Gastrocnemius medialis (tissue), 4 donors: ENCODE data around the gene MACROD2. TPM values are rescaled to one million over a fixed set of nuclear protein-coding genes. Genes with fewer than 3 reads are reported as not detected.

ENCODE experiments used
- ATAC-seq, 2 donors: fragments of 150-250 bp; one replicate each; pipeline ENCODE4 v1.9.1; 2016
- DNase-seq, 2 donors: peaks; one replicate each; pipeline ENCODE4 v3.0.0-alpha.2; 2019
- H3K27ac ChIP-seq, 4 donors: fragments of 200-600 bp; sonication (generic); 1 replicate in 1 of 4; 2 replicates in 3 of 4; pipeline ENCODE4 v1.5.1; 2016 to 2018; ENCODE audit warnings: mild to moderate bottlenecking in 2 of 4, moderate library complexity in 1 of 4
- H3K27me3 ChIP-seq, 3 donors: fragments of 200-600 bp; sonication (generic) in 2 of 3; 1 replicate in 1 of 3; 2 replicates in 2 of 3; pipeline versions ENCODE4 v1.5.1 to v1.6.0; 2016 to 2019; ENCODE audit warnings: mild to moderate bottlenecking in 1 of 3, moderate library complexity in 1 of 3
- H3K36me3 ChIP-seq, 2 donors: fragments of 200-600 bp; sonication (generic) in 1 of 2; one replicate each; pipeline ENCODE4 v1.5.1; 2017 to 2018
- H3K4me1 ChIP-seq, 2 donors: fragments of 200-600 bp; sonication (generic) in 1 of 2; one replicate each; pipeline ENCODE4 v1.5.1; 2016 to 2017; ENCODE audit warnings: mild to moderate bottlenecking in 2 of 2
- H3K4me3 ChIP-seq, 4 donors: fragments of 200-600 bp; sonication (generic) in 3 of 4; 1 replicate in 1 of 4; 2 replicates in 3 of 4; pipeline ENCODE4 v1.5.1; 2016 to 2019; ENCODE audit warnings: mild to moderate bottlenecking in 2 of 4
- H3K9me3 ChIP-seq, 3 donors: fragments of 200-600 bp; sonication (generic) in 2 of 3; 1 replicate in 1 of 3; 2 replicates in 2 of 3; pipeline ENCODE4 v1.5.1; 2016 to 2019
- POLR2A ChIP-seq, 2 donors: fragments of 450-650 bp; IDR thresholded peaks; one replicate each; pipeline ENCODE4 v1.6.1; 2017; ENCODE audit warnings: antibody characterized with exemption in 2 of 2, mild to moderate bottlenecking in 2 of 2, moderate library complexity in 2 of 2
- in situ Hi-C, 4 donors: fragments of 200-750 bp; cut with MboI; loops; one replicate each; pipeline versions ENCODE4 v1.15.0 to v1.8.0; 2017; ENCODE audit warnings: low sequenced_read_pairs in 4 of 4
- intact Hi-C: fragments of 100-400 bp; cut with DNase I; formaldehyde crosslinking; loops from one replicate; pipeline ENCODE4 v1.15.1; 2023; ENCODE audit warnings: low total_unique reads
- total RNA-seq, 4 donors: library from RNA; depleted of rRNA; stranded (reverse); fragments of >200 nt; gene quantifications; one replicate each; pipeline versions ENCODE4 v1.1.0 to v1.2.3, GENCODE V29; 2016
- TF ChIP-seq, protein P1 (sequence below), 5 experiments: fragments of 450-650 bp in 3 of 5; fragments of 200-600 bp in 2 of 5; sonication (generic) in 2 of 5; IDR thresholded peaks in 4 of 5; conservative IDR thresholded peaks in 1 of 5; 1 replicate in 4 of 5; 2 replicates in 1 of 5; pipeline ENCODE4 v1.5.1; 2016 to 2019; ENCODE audit warnings: antibody characterized with exemption in 5 of 5, mild to moderate bottlenecking in 3 of 5, moderate library complexity in 3 of 5

The MACROD2 gene
- total RNA-seq, 4 donors from 2014 or later: 1.8 to 10.2 (median 3.6) TPM

DNA sequence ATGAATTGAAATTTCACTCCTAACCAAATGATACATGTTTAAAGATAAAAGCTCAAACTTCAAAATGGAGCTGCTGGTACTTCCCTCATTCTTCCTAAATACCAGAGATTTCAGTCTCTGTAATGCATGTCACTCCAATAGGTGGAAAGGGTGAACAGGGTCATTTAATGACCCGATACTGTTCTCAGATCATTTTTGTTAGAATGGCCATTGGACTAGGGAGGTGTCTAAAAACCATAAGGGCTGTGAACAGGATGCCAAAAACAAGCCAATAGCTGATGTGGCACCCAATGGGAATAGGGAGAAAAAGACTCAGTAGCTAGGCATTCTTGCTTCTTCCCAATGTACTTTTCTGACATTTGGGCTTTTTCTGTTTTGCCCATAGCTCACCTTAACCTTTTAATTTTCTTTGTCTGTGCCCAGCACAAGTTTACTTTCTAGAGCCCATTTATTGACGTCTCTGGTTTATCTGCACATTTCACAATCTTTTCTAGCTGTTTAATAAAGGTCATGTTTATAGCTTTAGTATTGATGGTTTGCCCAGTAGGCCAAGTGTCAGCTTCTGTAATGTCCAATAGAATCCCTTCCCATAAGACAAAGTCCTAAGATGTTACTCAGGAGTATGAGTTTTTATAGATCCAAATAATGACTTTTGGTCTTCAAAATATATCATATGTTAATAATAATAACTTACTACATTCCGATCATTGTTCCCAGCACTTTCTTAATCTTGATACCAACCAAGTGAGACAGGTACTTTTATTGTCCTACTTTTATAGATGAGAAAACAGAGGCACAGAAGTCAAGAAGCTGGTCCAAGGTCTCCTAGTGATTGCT is 366.4 kb downstream of the MACROD2 start:
- in situ Hi-C loops (no loop called here), intact Hi-C loops (no loop called here)
- H3K4me1 ChIP-seq: no peaks in the 10 kb centered on the region
- H3K4me3 ChIP-seq: no peak overlapping the region
- no peaks in the 10 kb centered on the region for H3K9me3 ChIP-seq
- ATAC-seq: no peak
- no peak overlapping the region for H3K27ac ChIP-seq
- no peak for DNase-seq
- TF ChIP-seq, protein P1, sequence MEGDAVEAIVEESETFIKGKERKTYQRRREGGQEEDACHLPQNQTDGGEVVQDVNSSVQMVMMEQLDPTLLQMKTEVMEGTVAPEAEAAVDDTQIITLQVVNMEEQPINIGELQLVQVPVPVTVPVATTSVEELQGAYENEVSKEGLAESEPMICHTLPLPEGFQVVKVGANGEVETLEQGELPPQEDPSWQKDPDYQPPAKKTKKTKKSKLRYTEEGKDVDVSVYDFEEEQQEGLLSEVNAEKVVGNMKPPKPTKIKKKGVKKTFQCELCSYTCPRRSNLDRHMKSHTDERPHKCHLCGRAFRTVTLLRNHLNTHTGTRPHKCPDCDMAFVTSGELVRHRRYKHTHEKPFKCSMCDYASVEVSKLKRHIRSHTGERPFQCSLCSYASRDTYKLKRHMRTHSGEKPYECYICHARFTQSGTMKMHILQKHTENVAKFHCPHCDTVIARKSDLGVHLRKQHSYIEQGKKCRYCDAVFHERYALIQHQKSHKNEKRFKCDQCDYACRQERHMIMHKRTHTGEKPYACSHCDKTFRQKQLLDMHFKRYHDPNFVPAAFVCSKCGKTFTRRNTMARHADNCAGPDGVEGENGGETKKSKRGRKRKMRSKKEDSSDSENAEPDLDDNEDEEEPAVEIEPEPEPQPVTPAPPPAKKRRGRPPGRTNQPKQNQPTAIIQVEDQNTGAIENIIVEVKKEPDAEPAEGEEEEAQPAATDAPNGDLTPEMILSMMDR (IDR thresholded peaks at IDR 0.05 in 4 of 5, conservative IDR thresholded peaks at IDR 0.05 in 1 of 5): no peak
- TF ChIP-seq POLR2A (IDR thresholded peaks at IDR 0.05): no peak
- no peaks in the 10 kb centered on the region for H3K36me3 ChIP-seq
- no peaks in the 10 kb centered on the region for H3K27me3 ChIP-seq

DNA sequence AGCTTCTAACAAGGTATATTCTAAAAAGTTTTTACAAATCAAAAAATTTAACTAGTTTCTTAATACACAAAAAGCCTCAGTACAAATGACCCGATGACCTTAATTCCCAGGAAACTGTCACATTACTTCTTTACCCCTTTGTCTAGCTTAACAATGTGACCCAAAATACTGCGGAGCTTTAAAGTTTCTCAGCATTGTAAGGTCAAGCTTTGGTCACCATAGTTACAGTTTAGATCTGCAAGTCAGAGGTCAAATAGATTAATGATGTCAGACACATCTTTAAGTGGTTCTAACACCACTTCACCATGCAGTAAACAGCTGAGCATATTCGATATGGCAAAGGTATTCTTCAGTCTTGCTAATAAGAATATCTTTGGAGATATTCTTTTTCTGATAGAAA is 378.9 kb downstream of the MACROD2 start:
- no peak for DNase-seq
- H3K4me3 ChIP-seq: no peak overlapping the region
- in situ Hi-C loops: no loop called here
- intact Hi-C loops: no loop called here
- H3K27ac ChIP-seq: no peak overlapping the region
- no peaks in the 10 kb centered on the region for H3K4me1 ChIP-seq
- no peaks in the 10 kb centered on the region for H3K36me3 ChIP-seq
- no peak for TF ChIP-seq POLR2A (IDR thresholded peaks at IDR 0.05)
- TF ChIP-seq, protein P1 (IDR thresholded peaks at IDR 0.05 in 4 of 5, conservative IDR thresholded peaks at IDR 0.05 in 1 of 5): no peak
- H3K27me3 ChIP-seq: no peaks in the 10 kb centered on the region
- no peak for ATAC-seq
- no peaks in the 10 kb centered on the region for H3K9me3 ChIP-seq

DNA sequence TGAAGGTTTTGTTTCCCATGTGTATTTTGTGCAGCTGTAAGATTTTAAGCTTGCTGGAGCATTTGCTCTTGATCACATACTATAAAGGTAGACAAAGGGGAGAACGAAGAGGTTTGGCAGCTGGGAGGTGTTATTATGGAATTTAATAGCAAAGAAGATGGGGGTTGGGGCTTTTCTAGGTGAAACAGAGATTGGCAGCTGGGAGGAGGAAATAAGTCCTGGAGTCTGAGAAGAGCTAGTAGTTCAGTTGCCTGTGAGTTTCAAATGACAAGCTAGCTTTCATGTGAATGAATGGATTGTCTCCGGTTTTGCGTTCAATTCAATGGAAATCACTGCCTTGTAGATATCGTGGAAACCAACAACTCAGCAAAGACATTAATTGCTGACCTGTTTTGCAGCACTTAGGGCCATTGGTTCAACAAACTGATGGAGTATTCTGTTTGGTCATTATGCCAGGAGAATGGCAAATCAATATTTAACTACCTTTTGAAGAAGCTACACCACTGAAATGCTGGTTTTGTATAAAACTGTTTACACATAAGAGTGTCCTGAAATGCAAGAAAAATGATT is 380.2 kb downstream of the MACROD2 start:
- in situ Hi-C loops: no loop called here

DNA sequence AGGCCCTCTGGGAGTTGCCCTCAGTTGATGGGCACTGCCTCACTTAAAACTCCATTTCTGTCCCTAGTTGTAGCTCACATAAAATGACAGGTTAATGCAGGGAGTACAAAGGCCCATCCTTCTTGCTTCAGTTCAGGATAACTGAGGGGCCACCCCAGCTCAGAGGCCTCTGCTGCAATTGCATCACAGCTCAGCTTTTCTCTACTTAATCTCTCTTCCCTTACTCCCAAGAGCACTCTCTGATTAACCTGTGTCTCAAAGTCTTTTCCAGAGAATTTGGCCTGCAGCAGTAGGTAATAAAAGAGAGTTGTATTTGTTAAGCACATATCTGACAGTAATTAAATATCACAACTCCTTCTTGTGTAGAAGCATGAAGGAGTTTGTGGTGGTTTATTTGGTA is 383.0 kb downstream of the MACROD2 start:
- no peaks in the 10 kb centered on the region for H3K27me3 ChIP-seq
- TF ChIP-seq POLR2A (IDR thresholded peaks at IDR 0.05): no peak
- DNase-seq (no peak), ATAC-seq (no peak)
- no peaks in the 10 kb centered on the region for H3K4me1 ChIP-seq
- intact Hi-C loops: no loop called here
- no peak overlapping the region for H3K4me3 ChIP-seq
- H3K27ac ChIP-seq: no peak overlapping the region
- in situ Hi-C loops: no loop called here
- no peaks in the 10 kb centered on the region for H3K36me3 ChIP-seq
- H3K9me3 ChIP-seq: no peaks in the 10 kb centered on the region

More for the DNA sequence above, 380.2 kb downstream of the MACROD2 start:
- Histone ChIP-seq H3K9me3 (no peaks in the 10 kb centered on the region), H3K27ac (no peak overlapping the region), H3K27me3 (no peaks in the 10 kb centered on the region), H3K36me3 (no peaks in the 10 kb centered on the region), H3K4me1 (no peaks in the 10 kb centered on the region), H3K4me3 (no peak overlapping the region)
- DNase-seq: no peak
- no peak for TF ChIP-seq POLR2A (IDR thresholded peaks at IDR 0.05)
- TF ChIP-seq, protein P1 (IDR thresholded peaks at IDR 0.05 in 4 of 5, conservative IDR thresholded peaks at IDR 0.05 in 1 of 5): no peak
- no peak for ATAC-seq
- intact Hi-C loops: no loop called here

DNA sequence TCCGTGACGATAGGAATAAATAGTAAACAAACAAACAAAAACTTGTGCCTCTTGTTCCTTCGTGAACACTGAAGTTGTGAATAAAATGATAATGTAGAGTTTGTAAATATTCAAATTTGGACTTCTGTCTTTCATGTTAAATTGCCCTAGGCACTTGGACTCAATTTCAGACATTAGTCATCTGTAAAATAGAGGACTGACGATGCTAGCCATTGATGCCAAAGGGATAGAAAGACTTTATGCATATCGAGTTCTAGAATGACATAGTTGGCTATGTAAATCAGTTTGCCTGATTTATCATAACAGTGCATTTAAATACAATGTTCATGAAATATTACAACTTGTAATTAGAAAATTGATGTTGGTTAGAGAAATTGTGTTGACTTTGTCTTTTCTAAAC is 388.0 kb downstream of the MACROD2 start:
- ATAC-seq: no peak
- H3K4me3 ChIP-seq: no peak overlapping the region
- TF ChIP-seq, protein P1 (IDR thresholded peaks at IDR 0.05 in 4 of 5, conservative IDR thresholded peaks at IDR 0.05 in 1 of 5): no peak
- TF ChIP-seq POLR2A (IDR thresholded peaks at IDR 0.05): no peak
- no peaks in the 10 kb centered on the region for H3K27me3 ChIP-seq
- H3K9me3 ChIP-seq: no peaks in the 10 kb centered on the region
- no peak overlapping the region for H3K27ac ChIP-seq
- no peaks in the 10 kb centered on the region for H3K4me1 ChIP-seq
- no peaks in the 10 kb centered on the region for H3K36me3 ChIP-seq
- intact Hi-C loops (no loop called here), in situ Hi-C loops (no loop called here)
- DNase-seq: no peak
